Keratinocyte (primary cell): Measurements from ENCODE around the gene HERC4. TPM values are rescaled to one million over a fixed set of nuclear protein-coding genes. Genes with fewer than 3 reads are reported as not detected.

Experiments
- DNase-seq: peaks from one replicate; pipeline ENCODE4 v3.0.0-alpha.2; 2011; ENCODE audit warnings: low read depth, missing footprints, low spot score
- FAIRE-seq: peaks from 2 replicates; lab custom pipeline; 2011; peaks lifted over from hg19 to GRCh38; lab: Jason Lieb, UNC
- H2AFZ ChIP-seq: 2 replicates; pipeline ENCODE4 v1.6.0; 2012; ENCODE audit warnings: low read length, control low read depth, inconsistent platforms; ENCODE audit not compliant: control insufficient read depth
- H3K27ac ChIP-seq: 2 replicates; pipeline ENCODE4 v1.5.1; 2011; ENCODE audit warnings: low read length; ENCODE audit not compliant: control insufficient read depth, insufficient read depth
- H3K27me3 ChIP-seq: 3 replicates; pipeline ENCODE4 v1.6.0; 2011; ENCODE audit warnings: low read length; ENCODE audit not compliant: control insufficient read depth, insufficient read depth; ENCODE audit errors: extremely low read depth
- H3K36me3 ChIP-seq, 2 experiments: 2 replicates in 1 of 2; 3 replicates in 1 of 2; pipeline ENCODE4 v1.5.1; 2011; ENCODE audit warnings: low read length in 2 of 2, mild to moderate bottlenecking in 1 of 2; ENCODE audit not compliant: control insufficient read depth in 2 of 2, insufficient read depth in 2 of 2; ENCODE audit errors: extremely low read depth in 1 of 2
- H3K4me1 ChIP-seq: 3 replicates; pipeline ENCODE4 v1.5.1; 2011; ENCODE audit warnings: low read length; ENCODE audit not compliant: control insufficient read depth, insufficient read depth; ENCODE audit errors: extremely low read depth
- H3K4me2 ChIP-seq: 3 replicates; pipeline ENCODE4 v1.6.0; 2011; ENCODE audit warnings: low read depth, low read length; ENCODE audit not compliant: control insufficient read depth, insufficient read depth; ENCODE audit errors: extremely low read depth
- H3K4me3 ChIP-seq, 3 experiments: fragments of 200-600 bp in 1 of 3; sonication (generic) in 1 of 3; 2 replicates in 2 of 3; 3 replicates in 1 of 3; pipeline ENCODE4 v1.5.1; 2011 to 2016; ENCODE audit warnings: low read length in 3 of 3, mild to moderate bottlenecking in 3 of 3, control low read depth in 2 of 3, inconsistent platforms in 1 of 3, low read depth in 1 of 3, mixed read lengths in 1 of 3, mixed run types in 1 of 3, moderate library complexity in 1 of 3; ENCODE audit not compliant: control insufficient read depth in 2 of 3, insufficient read depth in 2 of 3; ENCODE audit errors: extremely low read depth in 1 of 3
- H3K79me2 ChIP-seq: 2 replicates; pipeline ENCODE4 v1.6.0; 2012; ENCODE audit warnings: low read length; ENCODE audit not compliant: control insufficient read depth, insufficient read depth
- H3K9ac ChIP-seq: 3 replicates; pipeline ENCODE4 v1.6.0; 2011; ENCODE audit warnings: low read length; ENCODE audit not compliant: control insufficient read depth, insufficient read depth; ENCODE audit errors: extremely low read depth
- H3K9me1 ChIP-seq: 3 replicates; pipeline ENCODE4 v1.6.0; 2011; ENCODE audit warnings: low read length; ENCODE audit not compliant: control insufficient read depth, insufficient read depth; ENCODE audit errors: extremely low read depth
- H3K9me3 ChIP-seq: 2 replicates; pipeline ENCODE4 v1.5.1; 2012; ENCODE audit warnings: low read depth, low read length; ENCODE audit not compliant: control insufficient read depth
- H4K20me1 ChIP-seq: 3 replicates; pipeline ENCODE4 v1.6.0; 2011; ENCODE audit warnings: low read length; ENCODE audit not compliant: control insufficient read depth, insufficient read depth; ENCODE audit errors: extremely low read depth
- EZH2 ChIP-seq: IDR thresholded peaks from one replicate; pipeline ENCODE4 v1.6.1; 2012; ENCODE audit warnings: inconsistent platforms, mild to moderate bottlenecking, low read length, moderate library complexity
- dilution Hi-C: fragments of 300-500 bp; cut with MboI; formaldehyde crosslinking; loops from one replicate; pipeline ENCODE4 v1.7.0; 2020; ENCODE audit warnings: low sequenced_read_pairs; ENCODE audit not compliant: extremely low pct_ligation_motif_present
- polyA plus RNA-seq, 5 experiments: library from polyadenylated mRNA; depleted of rRNA in 3 of 5; stranded (reverse) in 3 of 5; stranded (forward) in 1 of 5; unstranded in 1 of 5; fragments of >200 nt; gene quantifications; 1 replicate in 1 of 5; 2 replicates in 3 of 5; 3 replicates in 1 of 5; pipeline versions ENCODE4 v1.2.1 to v1.2.3, GENCODE V29; 2011 to 2012; ENCODE audit warnings: missing spikeins in 2 of 5, low read depth in 1 of 5, low replicate concordance in 1 of 5
- TF ChIP-seq, protein P1 (sequence below), 3 experiments: IDR thresholded peaks in 1 of 3; conservative IDR thresholded peaks in 1 of 3; optimal IDR thresholded peaks in 1 of 3; 2 replicates in 2 of 3; 3 replicates in 1 of 3; pipeline versions ENCODE3 to v1.5.1; 2011; ENCODE audit warnings: low read length in 3 of 3, mild to moderate bottlenecking in 3 of 3, moderate library complexity in 2 of 3, control low read depth in 1 of 3, inconsistent platforms in 1 of 3; ENCODE audit not compliant: insufficient read depth in 2 of 3; ENCODE audit errors: extremely low read depth in 1 of 3

HERC4 gene
- polyA plus RNA-seq, 1 donor (not counting 4 experiments of a cell fraction or from before 2014, with no cell fraction given): 42.9 TPM

DNA sequence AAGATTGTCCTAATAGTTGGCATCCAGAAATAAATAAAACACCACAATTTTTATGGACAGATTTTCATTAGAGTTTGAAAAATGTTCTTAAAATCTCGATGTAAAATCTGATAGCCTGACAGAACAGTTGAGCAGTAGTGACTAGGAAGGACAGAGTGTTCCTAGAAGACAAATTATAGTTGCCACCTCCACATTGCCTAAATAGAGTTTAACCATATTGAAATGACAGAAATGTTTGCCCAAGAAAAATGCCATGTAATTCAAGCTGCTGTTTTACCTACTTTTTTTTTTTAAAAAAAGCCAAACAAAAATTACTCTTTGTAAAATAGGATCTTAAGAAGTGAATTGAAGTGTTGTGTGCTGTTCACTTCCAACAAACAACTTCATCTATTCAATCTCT, 8.9 kb upstream of the HERC4 start:
- Histone ChIP-seq H3K36me3 (no peaks in the 10 kb centered on the region), H3K4me1 (peaks cover 22% of the 10 kb centered on the region), H3K79me2 (no peaks in the 10 kb centered on the region), H3K27me3 (no peaks in the 10 kb centered on the region), H3K9ac (no peak overlapping the region), H3K27ac (no peak overlapping the region), H3K9me1 (no peaks in the 10 kb centered on the region), H4K20me1 (no peaks in the 10 kb centered on the region), H3K9me3 (no peaks in the 10 kb centered on the region), H3K4me3 (no peak overlapping the region), H3K4me2 (no peak overlapping the region), H2AFZ (peak overlapping the region; percentile 32)
- no peak for FAIRE-seq
- no peak for DNase-seq
- TF ChIP-seq EZH2: no peak
- TF ChIP-seq, protein P1, sequence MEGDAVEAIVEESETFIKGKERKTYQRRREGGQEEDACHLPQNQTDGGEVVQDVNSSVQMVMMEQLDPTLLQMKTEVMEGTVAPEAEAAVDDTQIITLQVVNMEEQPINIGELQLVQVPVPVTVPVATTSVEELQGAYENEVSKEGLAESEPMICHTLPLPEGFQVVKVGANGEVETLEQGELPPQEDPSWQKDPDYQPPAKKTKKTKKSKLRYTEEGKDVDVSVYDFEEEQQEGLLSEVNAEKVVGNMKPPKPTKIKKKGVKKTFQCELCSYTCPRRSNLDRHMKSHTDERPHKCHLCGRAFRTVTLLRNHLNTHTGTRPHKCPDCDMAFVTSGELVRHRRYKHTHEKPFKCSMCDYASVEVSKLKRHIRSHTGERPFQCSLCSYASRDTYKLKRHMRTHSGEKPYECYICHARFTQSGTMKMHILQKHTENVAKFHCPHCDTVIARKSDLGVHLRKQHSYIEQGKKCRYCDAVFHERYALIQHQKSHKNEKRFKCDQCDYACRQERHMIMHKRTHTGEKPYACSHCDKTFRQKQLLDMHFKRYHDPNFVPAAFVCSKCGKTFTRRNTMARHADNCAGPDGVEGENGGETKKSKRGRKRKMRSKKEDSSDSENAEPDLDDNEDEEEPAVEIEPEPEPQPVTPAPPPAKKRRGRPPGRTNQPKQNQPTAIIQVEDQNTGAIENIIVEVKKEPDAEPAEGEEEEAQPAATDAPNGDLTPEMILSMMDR (optimal IDR thresholded peaks at IDR 0.05 in 1 of 3, IDR thresholded peaks at IDR 0.05 in 1 of 3, conservative IDR thresholded peaks at IDR 0.05 in 1 of 3; ENCODE audit: extremely low read depth in 1 of 3, insufficient read depth in 2 of 3, low read length in 3 of 3): no peak
- dilution Hi-C loops: no loop called here

DNA sequence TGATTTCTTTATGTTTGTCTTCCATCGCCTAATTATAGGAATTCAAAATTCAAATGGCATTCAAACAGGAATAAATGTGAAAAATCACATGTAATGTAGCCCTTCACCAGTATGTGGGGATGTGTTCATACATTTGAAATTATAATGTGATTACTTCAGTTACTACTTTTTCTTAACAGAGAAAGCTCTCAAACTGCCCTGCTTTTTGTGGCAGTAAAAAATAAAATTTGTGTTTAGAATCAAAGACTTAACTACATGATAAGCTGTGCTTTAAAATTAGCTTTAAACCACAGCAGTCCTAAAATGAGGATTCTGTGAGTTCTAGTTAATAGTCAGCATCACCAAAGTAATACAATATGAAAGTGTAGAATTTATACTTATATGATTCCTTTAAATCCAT, 7.8 kb upstream of the HERC4 start:
- dilution Hi-C loops: no loop called here
- Histone ChIP-seq H3K4me1 (peaks cover 19% of the 10 kb centered on the region), H4K20me1 (no peaks in the 10 kb centered on the region), H3K9me3 (no peaks in the 10 kb centered on the region), H3K4me2 (no peak overlapping the region), H2AFZ (no peak overlapping the region), H3K27ac (no peak overlapping the region), H3K79me2 (no peaks in the 10 kb centered on the region), H3K36me3 (no peaks in the 10 kb centered on the region), H3K9me1 (no peaks in the 10 kb centered on the region), H3K27me3 (no peaks in the 10 kb centered on the region), H3K4me3 (no peak overlapping the region), H3K9ac (no peak overlapping the region)
- TF ChIP-seq EZH2: no peak
- TF ChIP-seq, protein P1 (optimal IDR thresholded peaks at IDR 0.05 in 1 of 3, IDR thresholded peaks at IDR 0.05 in 1 of 3, conservative IDR thresholded peaks at IDR 0.05 in 1 of 3; ENCODE audit: extremely low read depth in 1 of 3, insufficient read depth in 2 of 3, low read length in 3 of 3): peak in 1 of 3 experiments; percentile 55
- FAIRE-seq (no peak), DNase-seq (no peak)
